ENCODE data around the gene LSM7. TPM values are rescaled to one million over a fixed set of nuclear protein-coding genes. Genes with fewer than 3 reads are reported as not detected.

LSM7 gene
- total RNA-seq, 4 donors from 2014 or later, result 51.8 to 95.7 (median 71.9) TPM

DNA sequence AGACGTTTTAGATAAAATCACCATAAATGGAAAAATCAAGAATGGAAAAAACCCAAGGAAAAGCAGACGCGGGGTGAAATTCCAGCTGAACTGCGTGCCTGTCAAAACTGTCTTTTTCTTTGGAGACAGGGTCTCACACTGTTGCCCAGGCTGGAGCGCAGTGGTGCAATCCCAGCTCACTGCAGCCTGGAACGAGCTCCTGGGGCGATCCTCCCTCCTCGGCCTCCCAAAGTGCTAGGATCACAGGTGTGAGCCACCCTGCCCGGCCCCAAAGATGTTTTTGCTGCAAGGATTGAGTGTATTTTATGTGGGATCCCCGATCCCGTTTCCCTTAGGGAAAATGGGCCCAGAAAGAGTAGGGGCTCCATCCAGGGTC is 45.5 kb downstream of the LSM7 start:
- TF ChIP-seq, protein P1, sequence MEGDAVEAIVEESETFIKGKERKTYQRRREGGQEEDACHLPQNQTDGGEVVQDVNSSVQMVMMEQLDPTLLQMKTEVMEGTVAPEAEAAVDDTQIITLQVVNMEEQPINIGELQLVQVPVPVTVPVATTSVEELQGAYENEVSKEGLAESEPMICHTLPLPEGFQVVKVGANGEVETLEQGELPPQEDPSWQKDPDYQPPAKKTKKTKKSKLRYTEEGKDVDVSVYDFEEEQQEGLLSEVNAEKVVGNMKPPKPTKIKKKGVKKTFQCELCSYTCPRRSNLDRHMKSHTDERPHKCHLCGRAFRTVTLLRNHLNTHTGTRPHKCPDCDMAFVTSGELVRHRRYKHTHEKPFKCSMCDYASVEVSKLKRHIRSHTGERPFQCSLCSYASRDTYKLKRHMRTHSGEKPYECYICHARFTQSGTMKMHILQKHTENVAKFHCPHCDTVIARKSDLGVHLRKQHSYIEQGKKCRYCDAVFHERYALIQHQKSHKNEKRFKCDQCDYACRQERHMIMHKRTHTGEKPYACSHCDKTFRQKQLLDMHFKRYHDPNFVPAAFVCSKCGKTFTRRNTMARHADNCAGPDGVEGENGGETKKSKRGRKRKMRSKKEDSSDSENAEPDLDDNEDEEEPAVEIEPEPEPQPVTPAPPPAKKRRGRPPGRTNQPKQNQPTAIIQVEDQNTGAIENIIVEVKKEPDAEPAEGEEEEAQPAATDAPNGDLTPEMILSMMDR (IDR thresholded peaks at IDR 0.05; ENCODE audit: low read depth), result no peak

DNA sequence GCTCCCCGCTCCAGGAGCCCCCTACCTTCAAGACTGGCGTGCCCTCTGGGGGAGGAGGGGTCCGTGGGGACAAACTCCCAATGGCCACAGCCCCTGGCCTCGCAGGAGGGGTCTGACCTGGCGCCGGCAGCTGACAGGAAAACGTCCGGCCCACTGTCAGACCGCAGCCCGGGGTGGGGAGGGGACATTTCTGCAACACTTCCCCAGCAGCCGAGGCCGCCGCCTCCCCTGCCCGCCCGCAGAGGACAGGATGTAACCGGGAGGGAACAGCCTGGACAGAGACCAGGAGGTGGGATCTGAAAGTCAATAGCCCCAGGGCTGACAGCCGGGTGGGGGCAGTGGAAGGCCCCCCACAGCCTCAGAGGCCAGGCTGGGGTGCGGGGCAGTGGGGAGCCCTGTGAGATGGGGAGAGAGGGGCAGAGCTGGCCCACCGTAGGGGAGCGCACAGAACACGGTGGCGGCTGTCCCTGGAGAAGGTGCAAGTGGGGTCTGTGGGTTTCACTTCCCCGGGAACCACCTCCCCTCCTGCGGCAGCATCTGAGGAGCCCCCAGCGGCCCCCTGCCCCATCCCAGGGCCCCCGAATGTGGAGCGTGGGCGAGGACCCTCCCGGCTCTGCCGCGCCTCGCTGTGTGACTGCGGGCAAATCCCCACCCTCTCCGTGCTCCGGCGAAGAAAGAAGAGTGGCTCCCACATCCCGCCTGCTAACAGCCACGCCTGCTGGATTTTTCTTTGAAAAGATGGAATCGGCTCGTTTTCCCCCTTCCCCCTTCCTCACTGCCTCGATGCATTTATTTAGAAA is 46.1 kb downstream of the LSM7 start, which contains the start of gene PEAK3:
PEAK3 (minus strand) TSS at position 114 of the 800 bp plus-strand sequence. CDS start 1,244 bp downstream, outside the sequence.
- TF ChIP-seq, protein P1 (IDR thresholded peaks at IDR 0.05; ENCODE audit: low read depth), result no peak

DNA sequence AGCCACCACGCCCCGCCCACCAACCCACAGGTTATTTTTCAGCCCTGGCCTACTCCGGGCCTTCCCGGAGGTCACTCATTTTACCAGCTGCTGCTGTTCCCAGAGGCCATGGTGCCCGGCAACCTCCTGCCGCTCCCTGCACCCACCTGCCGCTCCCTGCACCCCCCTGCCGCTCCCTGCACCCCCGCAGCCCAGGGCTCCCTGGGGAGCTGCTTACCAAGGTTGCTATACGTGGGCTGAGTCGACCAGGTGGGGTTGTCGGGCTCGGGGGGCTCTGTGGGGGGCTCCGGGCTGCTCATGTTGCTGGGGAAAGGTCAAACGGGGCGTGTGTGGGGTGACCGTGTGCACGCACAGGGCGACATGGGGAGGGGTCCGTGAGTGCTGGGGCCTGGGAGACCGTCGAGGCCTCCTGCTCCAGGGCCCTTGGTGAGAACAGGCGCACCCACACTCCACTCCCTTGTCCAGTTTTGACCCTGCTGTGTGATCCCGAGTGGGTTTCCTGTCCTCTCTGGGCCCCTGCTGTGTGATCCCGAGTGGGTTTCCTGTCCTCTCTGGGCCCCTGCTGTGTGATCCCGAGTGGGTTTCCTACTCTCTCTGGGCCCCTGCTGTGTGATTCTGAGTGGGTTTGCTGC is 47.6 kb downstream of the LSM7 start:
- TF ChIP-seq, protein P1 (IDR thresholded peaks at IDR 0.05; ENCODE audit: low read depth), result no peak

DNA sequence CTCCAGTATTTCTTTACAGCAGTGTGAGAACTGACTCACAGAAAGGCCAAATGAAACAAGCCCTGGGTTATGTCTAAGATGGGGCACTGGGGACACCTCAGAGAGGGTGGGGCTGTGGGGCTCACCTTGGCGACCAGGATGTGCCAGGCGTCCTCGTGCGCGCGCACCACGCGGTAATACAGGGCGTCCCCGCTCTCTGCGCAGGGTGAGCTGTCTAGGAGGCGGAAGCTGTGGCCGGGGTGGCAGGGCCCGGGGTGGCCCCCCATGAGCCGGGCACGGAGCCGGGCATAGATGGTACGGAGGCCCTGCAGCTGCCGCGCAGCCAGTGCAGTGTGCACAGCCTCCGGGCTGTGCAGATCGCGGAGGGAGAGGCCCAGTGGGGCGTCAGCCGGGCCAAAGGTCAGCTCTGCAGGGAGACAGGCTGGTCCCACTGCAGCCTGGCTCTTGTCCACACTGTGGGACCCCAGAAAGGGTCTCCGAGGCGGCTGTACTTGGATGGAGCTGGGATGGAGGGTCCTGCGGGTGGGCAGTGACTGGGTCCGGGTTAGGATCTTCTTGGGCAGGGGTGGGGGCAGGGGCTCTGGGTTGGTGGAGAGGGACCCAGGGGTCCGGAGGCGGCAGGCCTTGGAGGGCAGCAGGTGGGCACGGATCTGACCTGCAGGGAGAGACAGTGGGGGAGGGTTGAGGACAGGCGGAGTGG is 49.8 kb downstream of the LSM7 start:
- TF ChIP-seq, protein P1 (IDR thresholded peaks at IDR 0.05; ENCODE audit: low read depth), result no peak

DNA sequence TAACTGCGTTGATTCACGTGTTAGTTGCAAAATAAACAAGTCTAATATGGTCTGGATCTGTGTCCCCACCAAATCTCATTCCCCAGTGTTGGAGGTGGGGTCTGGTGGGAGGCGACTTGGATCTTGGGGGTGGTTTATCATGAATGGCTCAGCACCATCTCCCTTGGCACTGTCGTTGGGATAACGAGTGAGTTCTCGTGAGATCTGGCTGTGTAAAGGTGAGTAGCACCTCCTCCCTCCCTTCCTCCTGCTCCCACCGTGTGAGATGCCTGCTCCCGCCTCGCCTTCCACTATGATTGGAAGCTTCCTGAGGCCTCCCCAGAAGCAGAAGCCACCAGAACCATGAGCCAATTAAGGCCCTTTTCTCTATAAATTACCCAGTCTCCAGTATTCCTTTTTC is 51.2 kb downstream of the LSM7 start:
- TF ChIP-seq, protein P1 (IDR thresholded peaks at IDR 0.05; ENCODE audit: low read depth), result no peak

DNA sequence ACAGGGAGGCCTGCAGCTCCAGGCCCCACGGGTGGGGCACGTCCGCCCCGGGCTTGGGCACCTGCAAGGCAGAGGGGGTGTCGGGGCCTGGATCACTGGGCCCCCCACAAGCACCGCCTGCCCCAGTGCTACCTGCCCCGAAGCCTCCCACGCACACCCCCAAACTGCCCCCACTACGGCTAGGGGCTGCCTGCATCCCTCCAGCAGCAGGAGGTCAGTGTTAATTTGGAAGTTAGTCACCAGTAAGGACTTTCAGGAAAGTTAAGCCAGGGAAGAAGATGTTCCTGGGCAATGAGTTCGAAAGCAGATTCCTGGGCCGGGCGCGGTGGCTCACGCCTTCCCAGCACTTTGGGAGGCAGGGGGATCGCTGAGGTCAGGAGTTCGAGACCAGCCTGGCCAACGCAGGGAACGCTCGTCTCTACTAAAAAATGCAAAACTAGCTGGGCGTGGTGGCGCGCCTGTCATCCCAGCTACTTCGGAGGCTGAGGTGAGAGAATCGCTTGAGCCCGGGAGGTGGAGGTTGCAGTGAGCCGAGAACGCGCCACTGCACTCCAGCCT is 51.9 kb downstream of the LSM7 start:
- TF ChIP-seq, protein P1 (IDR thresholded peaks at IDR 0.05; ENCODE audit: low read depth), result no peak

All from subcutaneous adipose tissue (tissue), 4 donors.